A549 (cell line): ENCODE measurements around the gene IGFBP3. TPM values are rescaled to one million over a fixed set of nuclear protein-coding genes. Genes with fewer than 3 reads are reported as not detected.

Experiments
- ATAC-seq, 2 experiments: fragments of 200-7000 bp in 1 of 2; fragments of >200 bp in 1 of 2; cut with Nextera tagmentation in 1 of 2; cut with Tn5 transposase in 1 of 2; 3 replicates each; pipeline versions ENCODE4 v1.8.0 to v1.9.1; 2018 to 2020; ENCODE audit warnings: mild to moderate bottlenecking in 1 of 2, moderate library complexity in 1 of 2
- CTCF ChIA-PET: fragments of 300-600 bp; sonication (Branson Sonifier 250); formaldehyde crosslinking; extraction: SDS; loops from one replicate; lab custom pipeline; 2021; ENCODE audit warnings: antibody characterized with exemption, inconsistent platforms; lab: Yijun Ruan, JAX
- POLR2A ChIA-PET: fragments of 350-600 bp; formaldehyde crosslinking; extraction: SDS; loops from one replicate; lab custom pipeline; 2021; ENCODE audit warnings: antibody characterized with exemption, inconsistent platforms; lab: Yijun Ruan, JAX
- DNase-seq, 2 experiments: peaks; one replicate each; pipeline versions ENCODE4 v3.0.0 to v3.0.0-alpha.2; 2011 to 2016; ENCODE audit warnings: low read depth in 1 of 2, low spot score in 1 of 2
- FAIRE-seq: peaks from 2 replicates; lab custom pipeline; 2011; peaks lifted over from hg19 to GRCh38; lab: Jason Lieb, UNC
- H3K27ac ChIP-seq, 2 experiments: fragments of >200 bp; sonication (Bioruptor Twin); formaldehyde crosslinking; 3 replicates each; pipeline ENCODE4 v1.5.1; 2016 to 2017
- H3K4me1 ChIP-seq: fragments of >200 bp; sonication (Bioruptor Twin); formaldehyde crosslinking; 3 replicates; pipeline ENCODE4 v1.6.1; 2016
- H3K4me2 ChIP-seq: fragments of >200 bp; sonication (Bioruptor Twin); formaldehyde crosslinking; 3 replicates; pipeline ENCODE4 v1.6.1; 2016
- H3K4me3 ChIP-seq: fragments of >200 bp; sonication (Bioruptor Twin); formaldehyde crosslinking; 3 replicates; pipeline ENCODE4 v1.5.1; 2016
- H3K9me3 ChIP-seq: fragments of >200 bp; sonication (Bioruptor Twin); formaldehyde crosslinking; 3 replicates; pipeline ENCODE4 v1.6.1; 2016
- CBX2 ChIP-seq: fragments of 200-600 bp; sonication (generic); IDR thresholded peaks from 2 replicates; pipeline ENCODE4 v1.6.1; 2016; ENCODE audit warnings: low read depth, mild to moderate bottlenecking, borderline replicate concordance
- CHD2 ChIP-seq: fragments of 150-350 bp; IDR thresholded peaks from 2 replicates; pipeline ENCODE4 v1.6.1; 2014; ENCODE audit warnings: low read length; ENCODE audit not compliant: partially characterized antibody
- CHD4 ChIP-seq: fragments of 200-600 bp; sonication (generic); IDR thresholded peaks from 2 replicates; pipeline ENCODE4 v1.6.1; 2016; ENCODE audit warnings: antibody characterized with exemption, mild to moderate bottlenecking, borderline replicate concordance
- EHMT2 ChIP-seq: fragments of 200-600 bp; sonication (generic); IDR thresholded peaks from 2 replicates; pipeline ENCODE4 v1.6.1; 2016; ENCODE audit warnings: antibody characterized with exemption, low read depth, mild to moderate bottlenecking, moderate library complexity
- EP300 ChIP-seq, 2 experiments: fragments of >200 bp; sonication (Bioruptor Twin); formaldehyde crosslinking; IDR thresholded peaks; 2 replicates in 1 of 2; 3 replicates in 1 of 2; pipeline ENCODE4 v1.6.1; 2016 to 2017
- ESRRA ChIP-seq: fragments of 150-350 bp; IDR thresholded peaks from 2 replicates; pipeline ENCODE4 v1.6.1; 2014; ENCODE audit warnings: mild to moderate bottlenecking, low read length, borderline replicate concordance
- FOXS1 ChIP-seq: fragments of 250-450 bp; sonication (Bioruptor Pico); IDR thresholded peaks from 2 replicates; pipeline ENCODE4 v1.5.0; 2020; ENCODE audit warnings: mild to moderate bottlenecking, moderate library complexity
- GATA3 ChIP-seq: IDR thresholded peaks from 2 replicates; pipeline ENCODE4 v1.6.1; 2012; ENCODE audit warnings: borderline replicate concordance
- HDAC2 ChIP-seq: fragments of 200-600 bp; sonication (generic); IDR thresholded peaks from 2 replicates; pipeline ENCODE4 v1.6.1; 2016
- KDM1A ChIP-seq: fragments of 200-600 bp; sonication (generic); IDR thresholded peaks from 2 replicates; pipeline ENCODE4 v1.6.1; 2016; ENCODE audit warnings: low read depth, mild to moderate bottlenecking
- MAFK ChIP-seq: fragments of 450-650 bp; IDR thresholded peaks from 2 replicates; pipeline ENCODE4 v1.6.1; 2014; ENCODE audit not compliant: partially characterized antibody
- MAZ ChIP-seq: fragments of 150-350 bp; IDR thresholded peaks from 2 replicates; pipeline ENCODE4 v1.6.1; 2014; ENCODE audit warnings: antibody characterized with exemption, low read depth, low read length, borderline replicate concordance
- PHF8 ChIP-seq: fragments of 200-600 bp; sonication (generic); IDR thresholded peaks from 2 replicates; pipeline ENCODE4 v1.6.1; 2016; ENCODE audit warnings: low read depth, mild to moderate bottlenecking, antibody characterized with exemption, moderate library complexity, borderline replicate concordance
- POLR2AphosphoS2 ChIP-seq: conservative IDR thresholded peaks from 2 replicates; pipeline ENCODE4 v1.6.1; 2012; ENCODE audit warnings: low read length, improper control_type of control experiment, inconsistent platforms
- RAD21 ChIP-seq, 2 experiments: fragments of >200 bp in 1 of 2; sonication (Bioruptor Twin) in 1 of 2; formaldehyde crosslinking in 1 of 2; IDR thresholded peaks in 1 of 2; conservative IDR thresholded peaks in 1 of 2; 2 replicates in 1 of 2; 3 replicates in 1 of 2; pipeline ENCODE4 v1.6.1; 2012 to 2018; ENCODE audit warnings: inconsistent platforms in 1 of 2
- RARB ChIP-seq: fragments of 250-450 bp; sonication (Bioruptor Pico); IDR thresholded peaks from 2 replicates; pipeline ENCODE4 v1.8.0; 2021; ENCODE audit warnings: mild to moderate bottlenecking, moderate library complexity
- RCOR1 ChIP-seq: fragments of 150-350 bp; IDR thresholded peaks from 2 replicates; pipeline ENCODE4 v1.6.1; 2014; ENCODE audit warnings: antibody characterized with exemption, low read length, low read depth
- RFX5 ChIP-seq: fragments of 450-650 bp; IDR thresholded peaks from 2 replicates; pipeline ENCODE4 v1.7.1; 2014; ENCODE audit warnings: antibody characterized with exemption, mild to moderate bottlenecking, moderate library complexity
- TFCP2L1 ChIP-seq: fragments of 250-450 bp; sonication (Bioruptor Pico); IDR thresholded peaks from 2 replicates; pipeline ENCODE4 v1.5.0; 2021; ENCODE audit warnings: mild to moderate bottlenecking
- ZC3H11A ChIP-seq: fragments of 450-650 bp; IDR thresholded peaks from 2 replicates; pipeline ENCODE4 v1.6.1; 2014; ENCODE audit warnings: antibody characterized with exemption, mild to moderate bottlenecking
- ZNF302 ChIP-seq: fragments of 250-450 bp; sonication (Bioruptor Pico); IDR thresholded peaks from 2 replicates; pipeline ENCODE4 v1.9.0; 2021; ENCODE audit warnings: inconsistent platforms, mild to moderate bottlenecking, moderate library complexity
- ZSCAN20 ChIP-seq: fragments of 250-450 bp; sonication (Bioruptor Pico); IDR thresholded peaks from 2 replicates; pipeline ENCODE4 v1.8.0; 2022; ENCODE audit warnings: mild to moderate bottlenecking, moderate library complexity
- WGBS: methylation state at CpG from one replicate; pipeline ENCODE4 v1.1.6; 2017; ENCODE audit errors: missing lambda C conversion rate; 5-methylcytosine and 5-hydroxymethylcytosine counted together
- polyA plus RNA-seq, 4 experiments: library from polyadenylated mRNA; depleted of rRNA in 3 of 4; stranded (reverse); fragments of >200 nt; fragmentation: RNase III in 1 of 4; extraction: RNeasy Plus Mini Kit Qiagen cat#74134 plus additional on column Dnase treatment in 1 of 4; gene quantifications; 2 replicates in 3 of 4; 3 replicates in 1 of 4; pipeline ENCODE4 v1.2.3, GENCODE V29; 2011 to 2017
- TF ChIP-seq, protein P1 (sequence below): fragments of 250-450 bp; sonication (Bioruptor Pico); IDR thresholded peaks from 2 replicates; pipeline ENCODE4 v1.5.0; 2021; ENCODE audit warnings: mild to moderate bottlenecking, moderate library complexity, borderline replicate concordance
- TF ChIP-seq, protein P2 (sequence below): fragments of 250-450 bp; sonication (Bioruptor Pico); IDR thresholded peaks from 2 replicates; pipeline ENCODE4 v1.5.0; 2020; ENCODE audit warnings: low read depth, mild to moderate bottlenecking, moderate library complexity
- TF ChIP-seq, protein P3 (sequence below): fragments of >200 bp; sonication (Bioruptor Twin); formaldehyde crosslinking; IDR thresholded peaks from 2 replicates; pipeline ENCODE4 v1.6.1; 2016
- TF ChIP-seq, protein P4 (sequence below): fragments of >200 bp; sonication (Bioruptor Twin); formaldehyde crosslinking; IDR thresholded peaks from 3 replicates; pipeline ENCODE4 v1.6.1; 2016

The IGFBP3 gene
- polyA plus RNA-seq, 2 of the 4 experiments (the other 2 are of a cell fraction) = 153 to 291 TPM

DNA sequence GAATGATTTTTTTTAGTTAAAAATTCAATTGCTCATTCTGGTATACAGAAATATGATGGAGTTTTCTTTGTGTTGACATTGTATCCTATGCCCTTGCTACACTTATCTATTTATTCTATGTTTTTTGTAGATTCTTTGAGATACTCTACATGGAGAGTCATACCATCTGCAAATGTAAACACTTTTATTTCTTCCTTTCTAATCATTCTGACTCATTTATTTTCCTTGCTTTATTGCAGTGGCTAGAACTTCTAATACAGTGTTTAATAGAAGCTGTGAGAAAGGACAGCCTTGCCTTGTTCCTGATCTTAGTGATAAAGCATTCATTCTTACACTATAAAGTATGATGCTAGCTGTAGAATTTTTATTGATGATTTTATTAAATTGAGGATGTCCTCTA is 9.9 kb upstream of the IGFBP3 start:
- DNase-seq (no peak), FAIRE-seq (no peak), ATAC-seq (no peak)
- Histone ChIP-seq H3K4me2 (no peak overlapping the region), H3K4me3 (no peak overlapping the region), H3K27ac (no peak overlapping the region), H3K9me3 (peaks cover 9% of the 10 kb centered on the region), H3K4me1 (no peaks in the 10 kb centered on the region)
- ChIA-PET POLR2A (no interaction called here), CTCF (interaction anchor here (1.4 kb wide), 1 partner anchor 9 kb away, joined by 4 read pairs; no protein-coding TSS in a partner anchor)
- TF ChIP-seq, protein P1, sequence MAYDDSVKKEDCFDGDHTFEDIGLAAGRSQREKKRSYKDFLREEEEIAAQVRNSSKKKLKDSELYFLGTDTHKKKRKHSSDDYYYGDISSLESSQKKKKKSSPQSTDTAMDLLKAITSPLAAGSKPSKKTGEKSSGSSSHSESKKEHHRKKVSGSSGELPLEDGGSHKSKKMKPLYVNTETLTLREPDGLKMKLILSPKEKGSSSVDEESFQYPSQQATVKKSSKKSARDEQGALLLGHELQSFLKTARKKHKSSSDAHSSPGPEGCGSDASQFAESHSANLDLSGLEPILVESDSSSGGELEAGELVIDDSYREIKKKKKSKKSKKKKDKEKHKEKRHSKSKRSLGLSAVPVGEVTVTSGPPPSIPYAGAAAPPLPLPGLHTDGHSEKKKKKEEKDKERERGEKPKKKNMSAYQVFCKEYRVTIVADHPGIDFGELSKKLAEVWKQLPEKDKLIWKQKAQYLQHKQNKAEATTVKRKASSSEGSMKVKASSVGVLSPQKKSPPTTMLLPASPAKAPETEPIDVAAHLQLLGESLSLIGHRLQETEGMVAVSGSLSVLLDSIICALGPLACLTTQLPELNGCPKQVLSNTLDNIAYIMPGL = no peak
- TF ChIP-seq MAFK (no peak), FOXS1 (CRISPR knock-in tag) (no peak), EHMT2 (no peak), CHD4 (no peak), ZNF302 (CRISPR knock-in tag) (no peak), RAD21 (conservative IDR thresholded peaks at IDR 0.05 in 1 of 2, IDR thresholded peaks at IDR 0.05 in 1 of 2) (no peak), RFX5 (no peak), GATA3 (no peak), ZC3H11A (no peak), ESRRA (no peak), EP300 (IDR thresholded peaks at IDR 0.05) (no peak), HDAC2 (no peak), KDM1A (no peak), TFCP2L1 (CRISPR knock-in tag) (no peak), POLR2AphosphoS2 (no peak), RCOR1 (no peak)
- TF ChIP-seq, protein P2, sequence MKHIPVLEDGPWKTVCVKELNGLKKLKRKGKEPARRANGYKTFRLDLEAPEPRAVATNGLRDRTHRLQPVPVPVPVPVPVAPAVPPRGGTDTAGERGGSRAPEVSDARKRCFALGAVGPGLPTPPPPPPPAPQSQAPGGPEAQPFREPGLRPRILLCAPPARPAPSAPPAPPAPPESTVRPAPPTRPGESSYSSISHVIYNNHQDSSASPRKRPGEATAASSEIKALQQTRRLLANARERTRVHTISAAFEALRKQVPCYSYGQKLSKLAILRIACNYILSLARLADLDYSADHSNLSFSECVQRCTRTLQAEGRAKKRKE (CRISPR knock-in tag) = no peak
- TF ChIP-seq, protein P3, sequence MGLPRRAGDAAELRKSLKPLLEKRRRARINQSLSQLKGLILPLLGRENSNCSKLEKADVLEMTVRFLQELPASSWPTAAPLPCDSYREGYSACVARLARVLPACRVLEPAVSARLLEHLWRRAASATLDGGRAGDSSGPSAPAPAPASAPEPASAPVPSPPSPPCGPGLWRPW = no peak
- TF ChIP-seq, protein P4, sequence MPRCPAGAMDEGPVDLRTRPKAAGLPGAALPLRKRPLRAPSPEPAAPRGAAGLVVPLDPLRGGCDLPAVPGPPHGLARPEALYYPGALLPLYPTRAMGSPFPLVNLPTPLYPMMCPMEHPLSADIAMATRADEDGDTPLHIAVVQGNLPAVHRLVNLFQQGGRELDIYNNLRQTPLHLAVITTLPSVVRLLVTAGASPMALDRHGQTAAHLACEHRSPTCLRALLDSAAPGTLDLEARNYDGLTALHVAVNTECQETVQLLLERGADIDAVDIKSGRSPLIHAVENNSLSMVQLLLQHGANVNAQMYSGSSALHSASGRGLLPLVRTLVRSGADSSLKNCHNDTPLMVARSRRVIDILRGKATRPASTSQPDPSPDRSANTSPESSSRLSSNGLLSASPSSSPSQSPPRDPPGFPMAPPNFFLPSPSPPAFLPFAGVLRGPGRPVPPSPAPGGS = no peak

DNA sequence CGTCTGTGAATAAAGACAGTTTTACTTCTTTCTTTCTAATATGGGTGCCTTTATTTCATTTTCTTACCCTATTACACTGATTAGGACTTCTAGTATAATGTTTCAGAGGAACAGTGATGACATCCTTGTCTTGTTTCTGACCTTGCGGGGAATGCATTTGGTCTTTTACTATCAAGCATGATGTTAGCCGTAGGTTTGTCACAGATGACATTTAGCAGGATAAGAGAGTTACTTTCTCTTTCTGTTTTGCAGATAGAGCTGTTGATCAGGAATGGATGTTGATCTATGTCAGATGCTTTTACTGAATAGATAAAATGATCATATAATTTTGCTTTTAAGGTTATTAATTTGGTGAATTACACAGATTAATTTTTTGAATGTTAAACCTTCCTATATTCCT is 6.6 kb upstream of the IGFBP3 start:
- H3K9me3 ChIP-seq = peaks cover 9% of the 10 kb centered on the region
- no peak for DNase-seq
- peaks cover 22% of the 10 kb centered on the region for H3K4me1 ChIP-seq
- TF ChIP-seq RCOR1 (no peak), RARB (CRISPR knock-in tag) (no peak), CBX2 (no peak), FOXS1 (CRISPR knock-in tag) (no peak), MAZ (no peak), CHD2 (no peak), ZSCAN20 (no peak), PHF8 (no peak)
- no peak for FAIRE-seq
- no peak overlapping the region for H3K4me3 ChIP-seq
- CTCF ChIA-PET = no interaction called here
- WGBS = 89% methylated on average over 3 of the region's 3 CpGs
- POLR2A ChIA-PET = no interaction called here
- no peak for ATAC-seq
- no peak overlapping the region for H3K4me2 ChIP-seq
- H3K27ac ChIP-seq = no peak overlapping the region
